GM19328 (cell line): Measurements from ENCODE around the gene TENT4B.
"Not testable (repeated sequence)": the region's sequence is repeated elsewhere in the genome, so short reads cannot be mapped to it uniquely, and the experiment has no call there.

Source experiments
- ATAC-seq: cut with Tn5 transposase; IDR thresholded peaks from one replicate; pipeline ENCODE4 v1.9.1; 2021; ENCODE audit warnings: mild to moderate bottlenecking, moderate library complexity; ENCODE audit not compliant: unreplicated experiment

The TENT4B gene

DNA sequence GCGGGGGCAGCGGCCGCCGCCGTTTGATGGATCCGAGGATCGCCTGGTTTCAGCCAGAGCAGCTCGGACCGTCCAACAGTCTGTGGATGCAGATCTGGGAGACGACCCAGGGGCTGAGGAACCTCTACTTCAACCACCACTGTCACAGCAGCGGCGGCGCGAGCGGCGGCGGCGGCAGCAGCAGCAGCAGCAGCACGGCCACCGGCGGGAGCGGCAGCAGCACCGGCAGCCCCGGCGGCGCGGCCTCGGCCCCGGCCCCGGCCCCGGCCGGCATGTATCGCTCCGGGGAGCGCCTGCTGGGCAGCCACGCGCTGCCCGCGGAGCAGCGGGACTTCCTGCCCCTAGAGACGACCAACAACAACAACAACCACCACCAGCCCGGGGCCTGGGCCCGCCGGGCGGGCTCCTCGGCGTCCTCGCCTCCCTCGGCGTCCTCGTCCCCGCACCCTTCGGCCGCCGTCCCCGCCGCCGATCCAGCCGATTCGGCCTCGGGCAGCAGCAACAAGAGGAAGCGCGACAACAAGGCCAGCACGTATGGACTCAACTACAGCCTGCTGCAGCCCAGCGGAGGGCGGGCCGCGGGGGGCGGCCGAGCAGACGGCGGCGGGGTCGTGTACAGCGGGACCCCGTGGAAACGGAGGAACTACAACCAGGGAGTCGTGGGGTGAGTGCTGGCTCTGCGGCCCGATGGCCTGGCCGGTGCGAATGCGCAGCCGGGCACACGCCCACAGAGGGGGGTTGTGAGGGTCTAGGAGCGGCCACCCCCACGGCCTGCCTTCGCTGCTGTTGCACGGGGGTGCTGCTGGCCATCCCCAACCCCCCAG lies 702 bp downstream of the TENT4B start:
- peak; percentile 4 for ATAC-seq

DNA sequence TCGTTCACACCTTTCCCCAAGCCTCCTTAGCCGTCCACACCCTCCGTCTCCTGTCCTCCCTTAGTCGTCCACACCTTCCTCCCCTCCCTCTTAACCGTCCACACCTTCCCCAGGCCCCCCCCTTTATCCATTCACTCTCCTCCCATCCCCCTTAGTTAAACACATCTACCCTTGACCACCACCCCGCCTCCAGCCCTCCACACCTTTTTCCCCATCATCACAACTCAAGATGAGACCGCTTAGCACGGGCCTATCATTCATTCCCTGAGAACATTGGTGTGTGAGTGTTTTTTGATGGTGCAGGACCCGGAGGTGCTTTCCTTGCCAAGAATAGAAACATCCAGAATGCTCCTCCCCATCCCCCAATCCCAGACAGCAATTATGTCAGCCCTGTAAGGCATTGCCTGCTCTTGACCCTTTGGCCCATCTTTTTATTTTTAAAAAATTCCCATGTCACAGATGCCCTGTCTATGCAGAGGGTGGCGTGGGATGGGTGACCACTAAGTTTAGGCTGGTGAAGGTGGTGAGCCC lies 1.4 kb downstream of the TENT4B start:
- no peak for ATAC-seq

DNA sequence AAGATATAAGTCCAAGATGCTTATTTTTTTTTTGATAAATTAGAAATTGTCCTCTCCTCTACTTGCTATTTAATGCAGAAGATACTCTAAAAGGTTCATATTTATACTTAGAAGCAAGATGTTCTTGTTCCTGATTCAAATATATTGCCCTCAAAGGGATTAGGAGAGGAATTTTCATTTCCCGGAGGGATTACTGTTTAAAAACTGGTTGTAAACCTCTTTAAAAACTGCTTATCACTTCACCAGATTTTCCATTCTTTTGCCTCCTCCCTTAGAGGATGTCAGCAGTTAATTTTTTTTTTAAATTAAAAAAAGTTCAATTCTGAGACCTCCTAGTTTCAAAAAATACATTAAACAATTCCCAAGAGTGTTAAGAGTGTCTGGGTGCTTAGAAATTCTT lies 2.8 kb downstream of the TENT4B start:
- no peak for ATAC-seq

DNA sequence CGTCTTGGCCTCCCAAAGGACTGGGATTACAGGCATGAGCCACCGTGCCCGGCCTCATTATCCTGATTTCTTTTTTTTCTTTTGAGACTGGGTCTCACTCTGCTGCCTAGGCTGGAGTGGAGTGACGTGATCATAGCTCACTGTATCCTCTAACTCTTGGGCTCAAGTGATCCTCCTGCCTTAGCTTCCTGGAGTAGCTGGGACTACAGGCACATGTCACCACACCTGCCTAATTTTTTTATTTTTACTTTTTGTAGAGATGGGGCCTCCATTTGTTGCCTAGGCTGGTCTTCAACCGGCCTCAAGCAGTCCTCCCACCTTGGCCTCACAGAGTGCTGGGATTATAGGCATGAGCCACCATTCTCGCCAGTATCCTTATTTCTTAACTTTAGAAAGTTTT lies 3.5 kb downstream of the TENT4B start:
- ATAC-seq: no peak

DNA sequence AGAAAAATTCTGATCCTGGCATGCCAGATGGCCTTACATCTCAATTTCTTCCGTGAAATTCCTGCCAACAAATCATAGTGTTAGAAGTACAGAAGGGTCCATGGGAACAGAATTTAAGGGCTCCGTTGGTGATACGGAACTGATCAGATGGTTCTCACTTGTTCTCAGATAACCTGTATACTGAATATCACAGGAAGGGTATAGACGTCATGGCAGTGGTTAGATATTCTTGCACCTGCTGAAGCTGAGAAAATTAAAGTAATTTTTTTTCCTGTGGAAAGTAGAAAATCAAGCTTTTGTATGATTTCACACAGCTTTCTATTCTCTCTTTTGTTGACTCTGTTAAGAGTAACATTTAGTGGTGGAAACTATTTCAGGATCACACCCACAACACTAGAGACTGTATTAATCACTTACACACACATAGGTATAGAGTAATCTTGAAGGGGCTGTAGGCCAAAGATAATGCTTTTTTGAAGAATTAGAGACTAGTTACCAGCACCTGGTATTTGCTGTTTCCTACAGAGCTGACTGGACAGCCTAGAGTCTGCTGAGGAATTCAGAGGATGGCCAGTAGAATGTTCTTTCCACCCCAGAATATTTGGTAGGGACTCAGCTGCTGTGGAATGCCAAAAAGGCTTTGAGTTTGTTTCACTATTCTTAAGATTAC lies 7.5 kb downstream of the TENT4B start:
- no peak for ATAC-seq

DNA sequence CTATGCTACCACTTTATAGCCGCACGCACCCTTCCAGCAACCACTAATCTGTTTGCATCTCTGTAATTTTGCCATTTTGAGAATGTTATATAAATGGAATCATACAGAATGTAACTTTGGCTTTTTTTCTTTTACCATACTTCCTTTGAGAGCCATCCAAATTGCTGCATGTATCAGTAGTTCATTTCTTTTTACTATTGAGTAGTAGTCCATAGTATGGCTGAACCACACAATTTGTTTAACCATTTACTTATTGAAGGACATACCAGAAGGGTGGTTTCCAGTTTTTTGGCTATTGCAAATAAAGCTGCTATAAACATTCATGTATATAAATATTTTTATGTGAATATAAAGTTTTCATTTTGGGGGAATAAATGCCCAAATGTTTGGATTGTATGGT lies 8.8 kb downstream of the TENT4B start:
- no peak for ATAC-seq

DNA sequence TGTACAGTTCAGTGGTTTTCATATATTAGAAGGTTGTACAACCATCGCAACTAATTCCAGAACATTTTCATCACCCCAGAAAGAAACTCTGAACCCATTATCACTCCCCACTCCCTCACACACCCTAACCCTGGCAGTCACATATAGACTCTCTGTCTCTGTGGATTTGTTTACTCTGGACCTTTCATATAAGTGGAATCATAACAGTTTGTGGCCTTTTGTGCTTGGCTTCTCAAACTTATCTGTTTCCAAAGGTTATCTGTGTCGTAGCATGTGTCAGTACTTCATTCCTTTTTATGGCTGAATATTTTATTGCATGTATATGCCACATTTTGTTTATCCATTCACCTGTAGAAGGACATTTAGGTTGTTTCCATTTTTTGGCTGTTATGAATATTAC lies 12.4 kb downstream of the TENT4B start:
- no peak for ATAC-seq

DNA sequence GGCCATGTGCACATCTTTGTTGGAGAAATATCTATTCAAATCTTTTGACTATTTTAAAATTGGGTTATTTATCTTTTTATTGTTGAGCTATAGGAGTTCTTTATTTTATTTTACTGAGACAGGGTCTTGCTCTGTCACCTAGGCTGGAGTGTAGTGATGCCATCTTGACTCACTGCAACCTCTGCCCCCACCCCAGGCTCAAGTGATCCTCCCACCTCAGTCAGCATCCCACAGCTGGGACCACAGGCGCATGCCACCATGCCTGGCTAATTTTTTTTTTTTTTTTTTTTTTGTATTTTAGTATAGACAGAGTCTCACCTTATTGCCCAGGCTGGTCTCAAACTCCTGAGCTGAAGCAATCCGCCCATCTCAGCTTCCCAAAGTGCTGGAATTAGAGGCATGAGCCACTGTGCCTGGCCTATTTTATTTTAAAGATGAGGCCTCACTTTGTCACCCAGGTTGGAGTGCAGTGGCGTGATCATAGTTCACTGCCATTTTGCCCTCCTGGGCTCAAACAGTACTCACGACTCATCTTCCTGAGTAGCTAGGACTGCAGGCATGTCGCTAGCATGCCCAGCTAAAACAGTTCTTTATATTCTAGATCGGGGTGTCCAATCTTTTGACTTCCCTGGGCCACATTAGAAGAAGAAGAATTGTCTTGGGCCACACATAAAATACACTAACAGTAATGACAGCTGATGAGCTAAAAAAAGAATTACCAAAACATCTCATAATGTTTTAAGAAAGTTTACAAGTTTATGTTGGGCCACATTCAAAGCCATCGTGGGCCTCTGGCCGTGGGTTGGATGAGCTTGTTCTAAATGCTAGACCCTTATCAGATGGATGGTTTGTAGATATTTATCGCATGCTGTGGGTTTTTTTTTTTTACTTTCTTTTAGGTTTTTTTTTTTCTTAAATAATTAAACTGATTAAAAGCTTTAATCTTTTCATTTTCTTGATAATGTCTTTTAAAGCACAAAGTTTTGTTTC lies 13.7 kb downstream of the TENT4B start:
- no peak for ATAC-seq

DNA sequence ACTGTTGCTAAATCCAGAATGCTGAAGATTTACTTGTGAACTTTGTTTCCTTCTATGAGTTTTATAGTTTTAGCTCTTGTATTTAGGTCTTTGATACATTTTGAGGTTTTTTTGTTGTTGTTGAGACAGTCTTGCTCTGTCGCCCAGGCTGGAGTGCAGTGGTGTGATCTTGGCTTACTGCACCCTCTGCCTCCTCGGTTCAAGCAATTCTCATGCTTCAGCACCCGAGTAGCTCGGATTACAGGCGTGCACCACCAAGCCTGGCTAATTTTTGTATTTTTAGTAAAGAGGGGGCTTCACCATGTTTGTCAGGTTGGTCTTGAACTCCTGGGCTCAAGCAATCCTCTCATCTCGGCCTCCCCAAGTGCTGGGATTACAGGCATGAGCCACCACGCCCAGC lies 14.4 kb downstream of the TENT4B start:
- no peak for ATAC-seq

DNA sequence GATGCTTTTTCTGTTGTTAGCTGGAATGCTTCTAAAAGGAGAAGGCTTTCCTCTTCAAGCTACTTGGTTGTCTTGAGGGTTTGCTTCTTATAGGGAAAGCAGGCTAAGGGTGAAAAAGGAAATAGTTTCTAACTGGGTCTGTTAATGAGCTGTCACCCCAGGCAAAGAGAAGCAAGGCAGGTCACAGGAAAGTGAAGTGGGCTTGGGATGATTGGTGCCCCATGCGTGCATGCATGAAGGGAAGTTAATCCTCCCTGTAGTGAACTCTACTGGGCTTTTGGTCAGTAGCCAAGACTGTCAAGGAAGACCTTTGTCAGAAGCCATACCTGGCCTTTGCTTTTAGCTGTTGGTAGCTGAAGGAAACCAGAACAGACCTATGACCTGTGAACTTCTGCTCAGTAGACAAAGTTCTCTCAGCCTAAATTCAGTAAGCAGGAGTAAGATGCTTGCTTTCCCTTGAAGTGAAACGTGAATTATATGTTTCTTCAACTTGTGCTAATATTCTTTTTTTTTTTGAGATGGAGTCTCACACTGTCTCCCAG lies 16.5 kb downstream of the TENT4B start:
- no peak for ATAC-seq

DNA sequence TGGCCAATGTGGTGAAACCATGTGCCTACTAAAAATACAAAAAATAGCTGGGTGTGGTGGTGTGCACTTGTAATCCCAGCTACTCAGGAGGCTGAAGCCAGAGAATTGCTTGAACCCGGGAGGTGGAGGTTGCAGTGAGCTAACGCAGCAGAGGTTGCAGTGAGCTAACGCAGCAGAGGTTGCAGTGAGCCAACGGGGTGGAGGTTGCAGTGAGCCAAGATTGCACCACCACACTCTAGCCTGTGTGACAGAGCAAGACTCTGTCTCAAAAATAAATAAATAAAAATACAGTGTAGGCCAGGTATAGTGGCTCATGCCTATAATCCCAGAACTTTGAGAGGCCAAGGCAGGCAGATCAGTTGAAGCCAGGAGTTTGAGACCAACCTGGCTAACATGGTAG lies 18.7 kb downstream of the TENT4B start:
- not testable (repeated sequence) for ATAC-seq

DNA sequence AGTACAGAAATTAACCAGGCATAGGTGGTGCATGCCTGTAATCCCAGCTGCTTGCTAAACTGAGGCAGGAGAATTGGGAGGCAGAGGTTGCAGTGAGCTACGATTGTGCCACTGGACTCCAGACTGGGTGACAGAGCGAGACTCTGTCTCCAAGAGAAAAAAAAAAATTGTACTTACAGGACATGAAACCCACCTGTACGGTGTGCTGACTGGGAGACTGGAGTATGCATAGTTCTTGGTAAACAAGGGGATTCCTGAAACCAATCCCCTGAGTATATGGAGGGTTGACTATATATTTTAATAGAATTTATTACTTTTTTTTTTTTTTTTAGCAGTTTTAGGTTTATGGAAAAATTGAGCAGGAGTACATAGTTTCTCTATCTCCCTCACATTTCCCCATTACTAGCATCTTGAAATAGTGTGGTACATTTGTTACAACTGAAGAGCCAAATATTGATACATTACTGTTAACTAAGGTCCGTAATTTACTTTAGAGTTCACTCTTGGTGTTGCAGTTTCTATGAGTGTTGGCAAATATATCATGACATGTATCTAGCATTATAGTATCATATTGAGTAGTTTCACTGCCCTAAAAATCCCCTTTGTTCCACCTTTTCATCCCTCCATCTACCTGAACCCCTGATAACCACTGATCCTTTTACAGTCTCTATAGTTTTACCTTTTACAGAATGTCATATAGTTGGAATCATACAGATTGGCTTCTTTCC lies 19.3 kb downstream of the TENT4B start:
- no peak for ATAC-seq

DNA sequence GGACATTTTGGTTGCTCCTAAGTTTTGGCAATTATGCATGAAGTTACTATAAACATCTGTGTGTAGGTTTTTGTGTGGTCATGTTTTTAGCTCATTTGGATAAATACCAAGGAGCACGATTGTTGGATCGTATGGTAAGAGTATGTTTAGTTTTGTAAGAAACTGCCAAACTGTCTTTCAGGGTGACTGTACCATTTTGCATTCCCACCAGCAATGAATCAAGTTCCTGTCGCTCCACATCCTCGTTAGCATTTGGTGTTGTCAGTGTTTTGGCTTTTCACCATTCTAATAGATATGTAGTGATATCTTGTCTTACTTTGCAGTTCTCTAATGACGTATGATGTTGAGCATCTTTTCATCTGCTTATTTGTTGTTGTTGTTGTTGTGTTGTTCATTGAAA lies 20.2 kb downstream of the TENT4B start:
- no peak for ATAC-seq

DNA sequence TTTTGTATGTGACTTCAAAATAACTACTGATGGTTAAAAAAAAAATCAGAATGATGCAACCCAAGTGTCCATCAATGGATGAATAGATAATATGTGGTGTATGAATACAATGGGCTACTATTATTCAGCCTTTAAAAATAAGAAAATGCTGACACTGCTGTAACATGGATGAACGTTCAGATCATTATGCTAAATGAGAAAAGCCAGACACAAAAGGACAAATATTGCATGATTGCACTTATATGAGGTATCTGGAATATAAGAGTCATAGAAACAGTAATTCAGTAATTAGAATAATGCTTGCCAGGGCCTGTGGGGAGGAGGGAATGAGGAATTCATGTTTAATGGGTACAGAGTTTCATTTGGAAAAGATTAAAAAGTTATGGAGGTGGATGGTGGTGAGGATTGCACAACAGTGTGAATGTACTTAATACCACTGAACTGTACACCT lies 25.4 kb downstream of the TENT4B start:
- no peak for ATAC-seq

DNA sequence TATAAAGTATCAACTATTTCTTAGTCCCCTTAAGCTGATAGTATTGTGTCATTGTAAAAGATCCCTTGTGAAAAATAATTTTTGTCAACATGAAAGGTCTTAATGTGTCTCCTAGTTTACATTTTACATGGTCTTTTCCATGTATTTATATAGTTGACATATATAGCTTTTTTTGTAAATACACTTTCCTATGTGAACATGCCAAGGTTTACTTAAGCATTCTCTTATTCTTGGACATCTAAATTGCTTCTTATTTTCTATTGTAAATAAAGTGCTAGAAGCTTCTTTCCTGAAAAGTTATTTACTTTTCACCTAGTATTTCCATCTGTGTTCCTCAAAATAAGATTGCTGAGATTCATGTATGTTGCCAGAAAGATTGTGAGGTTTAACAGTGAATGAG lies 29.3 kb downstream of the TENT4B start:
- no peak for ATAC-seq

DNA sequence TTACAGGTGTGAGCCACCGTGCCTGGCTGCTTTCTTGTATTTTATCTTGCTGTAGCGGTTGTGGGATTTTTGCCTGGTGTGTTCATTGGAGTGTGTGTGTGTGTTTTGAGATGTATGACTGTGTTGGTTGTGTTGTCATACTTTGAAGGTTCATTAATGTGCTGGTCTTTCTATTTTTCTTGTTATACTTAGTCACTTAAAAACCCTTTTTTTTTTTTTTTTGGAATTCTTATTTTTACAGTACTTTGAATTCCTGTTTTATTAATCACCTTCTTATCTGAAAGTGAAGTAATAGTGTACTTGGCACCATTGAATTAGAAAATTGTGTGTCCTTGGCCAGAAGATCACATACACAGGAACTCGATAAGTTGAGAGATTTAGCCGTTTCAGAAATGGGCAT lies 30.2 kb downstream of the TENT4B start:
- no peak for ATAC-seq

DNA sequence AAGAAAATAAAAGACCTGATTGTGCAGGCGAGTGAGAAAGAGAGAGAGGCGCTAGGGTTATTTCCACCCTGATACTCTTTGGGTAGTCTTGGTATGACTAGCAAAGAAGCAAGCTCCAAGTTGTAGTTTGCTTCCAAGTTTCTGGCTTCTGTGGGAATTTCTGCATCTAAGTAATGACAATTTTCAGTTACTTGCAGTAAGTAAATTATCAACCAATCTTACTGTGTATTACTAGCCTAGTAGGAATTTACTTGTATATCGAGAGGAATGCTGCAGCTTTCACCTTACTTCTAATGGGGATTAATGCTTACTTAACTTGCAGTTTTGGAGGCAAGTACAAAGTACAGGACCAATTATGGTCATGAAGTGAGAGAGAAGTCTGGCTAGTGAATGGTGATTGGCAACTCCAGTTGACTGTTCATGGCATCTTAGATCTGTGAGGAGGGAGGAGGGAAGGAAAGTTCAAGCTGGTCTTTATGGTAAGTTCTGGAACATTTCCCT lies 31.9 kb downstream of the TENT4B start:
- ATAC-seq: no peak

DNA sequence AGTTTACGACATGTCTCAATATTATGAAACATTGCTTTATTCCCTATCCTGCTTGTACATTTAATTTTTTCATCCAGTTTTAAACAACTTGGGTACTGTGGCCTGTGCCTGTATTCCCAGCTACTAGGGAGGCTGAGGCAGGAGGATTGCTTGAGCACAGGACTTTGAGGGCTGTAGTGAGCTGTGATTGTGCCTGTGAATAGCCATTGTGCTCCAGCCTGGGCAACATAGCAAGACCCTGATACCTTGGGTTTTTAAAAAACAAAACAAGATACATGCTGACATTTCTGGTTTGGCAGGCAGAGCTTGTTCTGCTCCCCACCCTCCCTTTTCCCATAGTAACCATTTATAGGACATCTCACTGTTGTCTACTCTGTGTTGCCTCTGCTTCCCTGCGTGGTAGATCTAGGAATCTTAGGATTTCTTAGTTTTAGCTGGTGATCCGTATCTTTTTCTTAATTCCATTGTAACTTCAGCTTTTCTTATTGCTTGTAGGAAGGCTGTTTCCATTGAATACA lies 35.6 kb downstream of the TENT4B start:
- no peak for ATAC-seq

DNA sequence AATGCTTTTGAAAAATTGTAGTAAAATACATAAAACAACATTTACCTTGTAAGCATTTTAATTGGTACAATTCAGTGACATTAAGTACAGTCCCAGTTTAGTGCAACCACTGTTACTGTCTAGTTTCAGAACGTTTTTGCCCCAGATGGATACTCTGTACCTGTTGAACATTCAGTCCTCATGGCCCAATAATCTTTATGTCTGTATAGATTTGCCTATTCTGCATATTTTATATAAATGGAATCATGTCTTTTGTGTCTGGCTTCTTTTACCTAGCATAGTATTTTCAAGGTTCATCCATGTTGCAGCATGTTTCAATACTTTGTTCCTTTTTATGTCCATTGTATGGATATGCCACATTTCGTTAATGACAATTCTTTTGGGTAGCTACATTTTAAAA lies 37.2 kb downstream of the TENT4B start:
- no peak for ATAC-seq
